ENCODE results near the gene TBPL1.

GRCh38 chr6:133972388-133972787 is 19.4 kb downstream of the TBPL1 start:
- TF ChIP-seq EZH2 (IDR thresholded peaks at IDR 0.05; ENCODE audit: insufficient read depth, poor library complexity, severe bottlenecking) (no peak), EZH2phosphoT487 (IDR thresholded peaks at IDR 0.05; ENCODE audit: insufficient read depth, low read depth) (no peak)
